Tibial artery (tissue), 4 donors: ENCODE data around the gene NISCH.
A peak's percentile ranks its signal among the peaks of the same experiment; 100 is the strongest.

Experiments used
- DNase-seq, 2 donors: peaks; one replicate each; pipeline ENCODE4 v3.0.0-alpha.2; 2019
- H3K27ac ChIP-seq, 2 donors: fragments of 200-600 bp; sonication (generic) in 1 of 2; 1 replicate in 1 of 2; 2 replicates in 1 of 2; pipeline ENCODE4 v1.5.1; 2018 to 2019; ENCODE audit warnings: mild to moderate bottlenecking in 1 of 2
- H3K27me3 ChIP-seq, 2 donors: fragments of 200-600 bp; sonication (generic) in 1 of 2; one replicate each; pipeline versions ENCODE4 v1.5.1 to v1.6.0; 2016 to 2019
- H3K36me3 ChIP-seq, 3 donors: fragments of 200-600 bp; sonication (generic) in 2 of 3; one replicate each; pipeline ENCODE4 v1.5.1; 2016 to 2019; ENCODE audit warnings: mild to moderate bottlenecking in 2 of 3
- H3K4me1 ChIP-seq, 4 donors: fragments of 200-600 bp; sonication (generic) in 2 of 4; 1 replicate in 3 of 4; 2 replicates in 1 of 4; pipeline ENCODE4 v1.5.1; 2016 to 2019
- H3K4me3 ChIP-seq, 2 donors: fragments of 200-600 bp; sonication (generic) in 1 of 2; 1 replicate in 1 of 2; 2 replicates in 1 of 2; pipeline ENCODE4 v1.5.1; 2018 to 2019; ENCODE audit warnings: mild to moderate bottlenecking in 2 of 2
- H3K9me3 ChIP-seq, 3 donors: fragments of 200-600 bp; sonication (generic) in 1 of 3; one replicate each; pipeline ENCODE4 v1.5.1; 2016 to 2019
- intact Hi-C: fragments of 100-400 bp; cut with DNase I; formaldehyde crosslinking; loops from one replicate; pipeline ENCODE4 v1.15.0; 2023; ENCODE audit warnings: low total_unique reads
- TF ChIP-seq, protein P1 (sequence below), 2 experiments: fragments of 200-600 bp in 1 of 2; fragments of 450-650 bp in 1 of 2; IDR thresholded peaks; one replicate each; pipeline ENCODE4 v1.5.1; 2017 to 2019; ENCODE audit warnings: antibody characterized with exemption in 2 of 2, mild to moderate bottlenecking in 1 of 2, moderate library complexity in 1 of 2

NISCH gene

DNA sequence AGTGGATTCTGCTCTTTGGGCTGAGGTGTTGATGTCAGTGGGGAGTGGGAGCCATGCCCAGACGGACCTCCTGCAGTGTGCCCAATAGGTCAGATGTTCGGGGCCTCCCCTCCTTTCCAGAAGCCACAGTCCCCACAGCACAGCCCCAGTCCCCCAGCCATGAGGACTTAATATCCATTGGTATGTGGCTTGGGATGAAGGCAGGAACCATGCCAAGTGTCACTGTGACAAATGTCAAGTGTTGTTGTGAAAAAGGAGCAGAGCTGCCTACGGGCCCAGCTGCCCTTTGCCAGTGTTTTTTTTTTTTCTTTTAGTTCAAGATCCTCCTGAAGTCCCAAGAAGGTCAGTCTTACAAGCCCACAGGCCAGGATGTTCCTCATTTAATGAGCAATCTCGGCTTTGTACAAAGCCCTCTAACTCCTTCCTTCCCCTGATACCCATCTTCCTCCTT is 22.7 kb upstream of the NISCH start:
- intact Hi-C loops, result no loop called here
- DNase-seq, result peak in 1 of 2 donors; percentile 42
- H3K9me3 ChIP-seq, result no peaks in the 10 kb centered on the region
- no peaks in the 10 kb centered on the region for H3K27me3 ChIP-seq
- no peak overlapping the region for H3K4me3 ChIP-seq
- no peaks in the 10 kb centered on the region for H3K36me3 ChIP-seq
- H3K4me1 ChIP-seq, result peaks cover 0 to 19% (median 0%) of the 10 kb centered on the region in 4 donors
- TF ChIP-seq, protein P1, sequence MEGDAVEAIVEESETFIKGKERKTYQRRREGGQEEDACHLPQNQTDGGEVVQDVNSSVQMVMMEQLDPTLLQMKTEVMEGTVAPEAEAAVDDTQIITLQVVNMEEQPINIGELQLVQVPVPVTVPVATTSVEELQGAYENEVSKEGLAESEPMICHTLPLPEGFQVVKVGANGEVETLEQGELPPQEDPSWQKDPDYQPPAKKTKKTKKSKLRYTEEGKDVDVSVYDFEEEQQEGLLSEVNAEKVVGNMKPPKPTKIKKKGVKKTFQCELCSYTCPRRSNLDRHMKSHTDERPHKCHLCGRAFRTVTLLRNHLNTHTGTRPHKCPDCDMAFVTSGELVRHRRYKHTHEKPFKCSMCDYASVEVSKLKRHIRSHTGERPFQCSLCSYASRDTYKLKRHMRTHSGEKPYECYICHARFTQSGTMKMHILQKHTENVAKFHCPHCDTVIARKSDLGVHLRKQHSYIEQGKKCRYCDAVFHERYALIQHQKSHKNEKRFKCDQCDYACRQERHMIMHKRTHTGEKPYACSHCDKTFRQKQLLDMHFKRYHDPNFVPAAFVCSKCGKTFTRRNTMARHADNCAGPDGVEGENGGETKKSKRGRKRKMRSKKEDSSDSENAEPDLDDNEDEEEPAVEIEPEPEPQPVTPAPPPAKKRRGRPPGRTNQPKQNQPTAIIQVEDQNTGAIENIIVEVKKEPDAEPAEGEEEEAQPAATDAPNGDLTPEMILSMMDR (IDR thresholded peaks at IDR 0.05), result no peak
- H3K27ac ChIP-seq, result no peak overlapping the region

DNA sequence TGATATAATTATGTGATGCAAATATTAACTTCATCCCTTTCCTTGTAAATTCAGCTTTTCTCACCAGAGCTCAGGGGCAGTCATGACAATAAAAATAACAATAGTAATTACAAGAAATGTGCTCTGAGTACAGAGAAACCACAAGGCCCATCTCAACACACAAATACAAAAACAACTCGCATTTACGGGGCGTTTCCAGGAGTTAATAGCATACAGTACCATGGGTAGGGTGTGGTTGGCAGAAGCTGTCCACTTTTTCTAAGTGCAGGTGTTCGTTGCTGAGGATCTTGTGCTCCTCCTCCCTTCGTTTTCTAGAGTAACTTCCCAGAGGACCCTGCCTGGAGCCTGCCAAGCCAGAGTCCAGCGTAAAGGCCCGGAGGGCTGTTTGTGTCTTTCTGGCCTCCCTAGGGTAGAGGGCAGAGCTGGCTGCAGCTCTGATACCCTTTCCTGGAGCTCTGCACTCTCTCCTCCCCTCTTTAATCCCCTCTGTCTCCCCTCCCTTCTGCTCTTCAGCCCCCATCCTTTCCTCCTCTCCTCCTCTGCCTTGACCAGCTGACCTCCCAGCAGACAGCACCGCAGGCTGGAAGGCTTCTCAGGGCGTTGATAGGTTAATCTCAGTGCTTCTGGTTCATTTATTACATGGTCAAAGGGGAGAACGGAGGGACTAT is 21.9 kb upstream of the NISCH start:
- Histone ChIP-seq H3K9me3 (no peaks in the 10 kb centered on the region), H3K36me3 (no peaks in the 10 kb centered on the region), H3K27ac (no peak overlapping the region), H3K4me3 (no peak overlapping the region), H3K27me3 (no peaks in the 10 kb centered on the region), H3K4me1 (peaks cover 0 to 23% (median 0%) of the 10 kb centered on the region in 4 donors)
- peak in 1 of 2 donors; percentile 10 for DNase-seq
- intact Hi-C loops, result no loop called here
- TF ChIP-seq, protein P1 (IDR thresholded peaks at IDR 0.05), result no peak

DNA sequence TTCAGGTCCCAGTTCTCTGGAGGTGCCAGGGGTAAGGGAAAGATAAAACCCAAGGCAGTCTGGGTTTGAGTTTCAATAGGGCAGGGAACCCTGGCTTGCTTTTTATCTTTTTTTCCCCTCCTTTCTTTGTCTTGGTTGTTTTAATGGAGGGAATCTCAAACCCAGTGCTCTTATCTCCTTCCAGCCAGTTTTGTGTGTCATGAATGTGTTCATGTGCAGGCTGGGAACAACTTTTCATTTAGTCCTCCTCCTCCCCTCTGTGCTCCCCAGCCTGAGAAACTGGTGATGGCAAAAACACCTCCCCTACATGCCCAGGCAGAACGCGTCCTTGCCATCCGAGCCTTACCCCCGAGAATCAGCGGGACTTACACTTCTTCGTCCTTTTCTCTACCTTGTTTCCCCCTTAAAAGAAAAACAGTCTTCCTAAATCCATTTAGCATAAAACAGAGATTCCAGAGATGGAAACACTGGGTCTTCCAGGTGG is 21.4 kb upstream of the NISCH start:
- Histone ChIP-seq H3K27me3 (no peaks in the 10 kb centered on the region), H3K36me3 (no peaks in the 10 kb centered on the region), H3K9me3 (no peaks in the 10 kb centered on the region), H3K4me3 (no peak overlapping the region), H3K27ac (no peak overlapping the region), H3K4me1 (peaks cover 0 to 24% (median 0%) of the 10 kb centered on the region in 4 donors)
- intact Hi-C loops, result no loop called here
- peak in 1 of 2 donors; percentile 29 for DNase-seq
- TF ChIP-seq, protein P1 (IDR thresholded peaks at IDR 0.05), result no peak

DNA sequence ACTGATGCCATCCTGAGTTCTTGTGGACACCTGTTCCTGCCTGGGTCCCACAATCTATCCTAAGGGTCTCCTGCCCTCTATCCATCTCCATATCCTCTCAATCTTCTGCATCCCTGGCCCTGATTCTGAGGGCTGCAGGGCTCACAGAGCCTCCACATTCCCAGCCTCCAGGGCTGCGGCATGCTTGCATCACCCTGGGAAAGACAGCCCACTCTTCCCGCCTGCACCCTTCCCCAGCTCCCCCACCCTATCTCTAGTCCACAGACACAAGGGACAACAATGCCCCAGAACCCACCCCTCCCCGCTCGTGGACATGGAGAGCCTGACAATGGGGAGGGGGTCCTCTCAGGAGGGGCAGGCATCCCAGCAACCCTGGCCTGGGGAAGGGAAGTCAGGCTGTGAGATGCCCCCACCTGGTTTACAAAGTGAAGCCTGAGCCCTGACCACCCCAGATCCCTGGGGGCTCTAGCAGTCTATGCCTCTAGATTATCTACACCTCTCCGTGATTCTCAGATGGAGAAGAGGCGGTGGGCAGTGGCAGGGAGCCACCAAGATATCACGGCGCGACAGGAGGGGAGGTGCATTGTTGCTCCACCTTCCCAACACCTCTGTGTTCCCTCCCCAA is 20.8 kb upstream of the NISCH start:
- no peak overlapping the region for H3K27ac ChIP-seq
- peaks cover 0 to 24% (median 0%) of the 10 kb centered on the region in 4 donors for H3K4me1 ChIP-seq
- TF ChIP-seq, protein P1 (IDR thresholded peaks at IDR 0.05), result no peak
- H3K9me3 ChIP-seq, result no peaks in the 10 kb centered on the region
- intact Hi-C loops, result no loop called here
- no peak overlapping the region for H3K4me3 ChIP-seq
- H3K36me3 ChIP-seq, result no peaks in the 10 kb centered on the region
- peak in 1 of 2 donors; percentile 48 for DNase-seq
- no peaks in the 10 kb centered on the region for H3K27me3 ChIP-seq

DNA sequence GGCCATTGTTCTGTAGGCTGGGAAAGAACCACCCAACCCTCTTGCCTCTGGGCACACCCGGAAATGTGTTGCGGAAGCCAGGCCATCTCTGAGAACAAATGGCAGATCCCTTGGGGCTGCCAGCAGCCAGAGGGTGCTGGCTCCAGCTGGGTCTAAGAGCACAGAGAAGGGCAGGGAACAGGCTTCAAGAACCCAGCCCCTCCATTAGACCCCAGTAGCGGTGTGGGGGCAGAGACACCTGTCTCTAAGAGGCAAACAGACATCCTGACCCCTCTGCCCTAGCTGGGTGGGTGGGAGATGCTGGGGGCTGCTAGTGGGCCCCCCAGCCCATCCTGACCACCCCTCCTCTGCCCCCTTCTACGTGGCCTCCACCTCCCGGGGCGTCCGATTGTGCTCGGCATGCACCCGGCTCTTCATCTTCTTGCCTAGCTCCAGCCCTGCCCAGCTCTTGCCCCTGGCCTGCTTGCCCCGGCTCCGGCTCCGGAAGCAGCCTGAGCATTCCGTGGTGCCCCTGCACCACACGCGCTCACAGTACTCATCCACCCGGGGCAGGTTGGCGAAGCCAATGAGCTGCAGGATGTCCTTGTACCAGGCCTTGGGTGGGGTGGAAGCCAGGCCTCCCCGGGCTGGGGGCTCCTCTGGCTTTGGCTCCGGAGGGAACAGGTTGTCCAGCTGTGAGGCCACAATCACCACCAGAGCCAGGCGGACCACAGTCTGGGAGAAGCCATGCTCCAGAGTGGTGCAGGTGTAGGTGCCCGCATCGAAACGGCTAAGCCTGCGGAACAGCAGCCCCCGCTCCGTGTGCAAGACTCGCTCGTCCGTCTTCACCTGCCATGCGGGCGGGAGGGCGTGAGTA is 19.9 kb upstream of the NISCH start:
- DNase-seq, result peak in 1 of 2 donors; percentile 58
- intact Hi-C loops, result no loop called here
- H3K36me3 ChIP-seq, result no peaks in the 10 kb centered on the region
- TF ChIP-seq, protein P1 (IDR thresholded peaks at IDR 0.05), result no peak
- H3K9me3 ChIP-seq, result no peaks in the 10 kb centered on the region
- no peaks in the 10 kb centered on the region for H3K27me3 ChIP-seq
- H3K4me1 ChIP-seq, result peaks cover 0 to 24% (median 0%) of the 10 kb centered on the region in 4 donors
- no peak overlapping the region for H3K27ac ChIP-seq
- H3K4me3 ChIP-seq, result no peak overlapping the region
